Measurements from ENCODE around the gene PTPN6.

- no peak for TF ChIP-seq CTCF (IDR thresholded peaks at IDR 0.05)
- TF ChIP-seq ZFX (IDR thresholded peaks at IDR 0.05; ENCODE audit: borderline replicate concordance), result no peak
Observed at GRCh38 chr12:6981152-6982052, 30.2 kb downstream of the PTPN6 start.

All from 22Rv1 (cell line).